Esophagus mucosa (tissue), 1 donor: ENCODE measurements around the gene EFCAB11. TPM values are rescaled to one million over a fixed set of nuclear protein-coding genes. Genes with fewer than 3 reads are reported as not detected.

Experiments
- ATAC-seq: fragments of 200-7000 bp; cut with Tn5 transposase; one replicate; pipeline ENCODE4 v1.9.1; 2020
- total RNA-seq: library from RNA; stranded (reverse); gene quantifications from one replicate; pipeline ENCODE4 v1.2.4, GENCODE V29; 2023
- donor health status: DM: yes; HTN: yes; CAD: no.

Gene EFCAB11
- 9.0 TPM for total RNA-seq

- ATAC-seq: peak; percentile 93
Observed at GRCh38 chr14:89954070-89955021, at the start of gene EFCAB11. EFCAB11 (minus strand) TSS chr14:89954730; CDS start chr14:89954660, 70 bp downstream.

- no peak for ATAC-seq
Observed at GRCh38 chr14:90003526-90004307, 49.2 kb upstream of the EFCAB11 start.

GRCh38 chr14:90000935-90001334 is 46.4 kb upstream of the EFCAB11 start:
- no peak for ATAC-seq

- no peak for ATAC-seq
Observed at GRCh38 chr14:89996963-89997362, 42.4 kb upstream of the EFCAB11 start.

GRCh38 chr14:89992273-89992672 is 37.7 kb upstream of the EFCAB11 start:
- no peak for ATAC-seq

- no peak for ATAC-seq
Observed at GRCh38 chr14:89990623-89991275, 36.2 kb upstream of the EFCAB11 start.

GRCh38 chr14:89990218-89990617 is 35.7 kb upstream of the EFCAB11 start:
- ATAC-seq: no peak

GRCh38 chr14:89988787-89989186 is 34.3 kb upstream of the EFCAB11 start:
- ATAC-seq: no peak

- no peak for ATAC-seq
Observed at GRCh38 chr14:89987161-89987475, 32.6 kb upstream of the EFCAB11 start.

- ATAC-seq: no peak
Observed at GRCh38 chr14:89986462-89987160, 32.1 kb upstream of the EFCAB11 start.

- ATAC-seq: no peak
Observed at GRCh38 chr14:89983375-89983774, 28.8 kb upstream of the EFCAB11 start.

- no peak for ATAC-seq
Observed at GRCh38 chr14:89978656-89979055, 24.1 kb upstream of the EFCAB11 start.

GRCh38 chr14:89977668-89978067 is 23.1 kb upstream of the EFCAB11 start:
- no peak for ATAC-seq

- ATAC-seq: peak; percentile 83
Observed at GRCh38 chr14:89973234-89973823, 18.8 kb upstream of the EFCAB11 start.

GRCh38 chr14:89965839-89966238 is 11.3 kb upstream of the EFCAB11 start:
- no peak for ATAC-seq

GRCh38 chr14:89963288-89963978 is 8.9 kb upstream of the EFCAB11 start:
- no peak for ATAC-seq

GRCh38 chr14:89960914-89961313 is 6.4 kb upstream of the EFCAB11 start:
- no peak for ATAC-seq

- ATAC-seq: no peak
Observed at GRCh38 chr14:89959853-89960445, 5.4 kb upstream of the EFCAB11 start.

- ATAC-seq: no peak
Observed at GRCh38 chr14:89958966-89959365, 4.4 kb upstream of the EFCAB11 start.

GRCh38 chr14:89957791-89958190 is 3.3 kb upstream of the EFCAB11 start:
- no peak for ATAC-seq

GRCh38 chr14:89957376-89957775 is 2.8 kb upstream of the EFCAB11 start:
- no peak for ATAC-seq
